BJ (cell line): ENCODE data around the gene AKNAD1. TPM values are rescaled to one million over a fixed set of nuclear protein-coding genes. Genes with fewer than 3 reads are reported as not detected.
"Not testable (repeated sequence)": the region's sequence is repeated elsewhere in the genome, so short reads cannot be mapped to it uniquely, and the experiment has no call there.

ENCODE experiments used
- CTCF ChIA-PET: fragments of 350-600 bp; formaldehyde crosslinking; extraction: SDS; loops from one replicate; lab custom pipeline; 2021; ENCODE audit warnings: antibody characterized with exemption, inconsistent platforms; lab: Yijun Ruan, JAX
- POLR2A ChIA-PET: fragments of 300-600 bp; sonication (Branson Sonifier 250); formaldehyde crosslinking; extraction: SDS; loops from one replicate; lab custom pipeline; 2021; ENCODE audit warnings: antibody characterized with exemption; lab: Charles Lee
- DNase-seq: peaks from one replicate; pipeline ENCODE4 v3.0.0-alpha.2; 2011; ENCODE audit warnings: low read depth
- H3K27me3 ChIP-seq: 2 replicates; pipeline ENCODE4 v1.6.0; 2011; ENCODE audit warnings: low read length; ENCODE audit not compliant: control insufficient read depth, insufficient read depth
- H3K36me3 ChIP-seq: 2 replicates; pipeline ENCODE4 v1.5.1; 2011; ENCODE audit warnings: low read length; ENCODE audit not compliant: control insufficient read depth, insufficient read depth
- H3K4me3 ChIP-seq: 2 replicates; pipeline ENCODE4 v1.5.1; 2011; ENCODE audit warnings: low read depth, mild to moderate bottlenecking, control low read depth, low read length
- CTCF ChIP-seq: IDR thresholded peaks from 2 replicates; pipeline ENCODE4 v1.5.1; 2011; ENCODE audit warnings: low read depth, mild to moderate bottlenecking, control low read depth, inconsistent platforms, low read length, moderate library complexity; ENCODE audit not compliant: insufficient read depth
- polyA plus RNA-seq: library from polyadenylated mRNA; depleted of rRNA; stranded (reverse); fragments of >200 nt; gene quantifications from 2 replicates; pipeline ENCODE4 v1.2.3, GENCODE V29; 2011

Gene AKNAD1
- polyA plus RNA-seq, 1 experiment, result 0.25 TPM

GRCh38 chr1:108799001-108799400 is 57.9 kb downstream of the AKNAD1 start:
- no peak for DNase-seq
- ChIA-PET CTCF (no interaction called here), POLR2A (interaction anchor here (0.6 kb wide), 1 partner anchor 296 kb away, joined by 3 read pairs; no protein-coding TSS in a partner anchor)
- TF ChIP-seq CTCF, result no peak
- Histone ChIP-seq H3K36me3 (peaks cover 6% of the 10 kb centered on the region), H3K4me3 (no peak overlapping the region), H3K27me3 (no peaks in the 10 kb centered on the region)

GRCh38 chr1:108792420-108792819 is 64.5 kb downstream of the AKNAD1 start:
- peaks cover 6% of the 10 kb centered on the region for H3K36me3 ChIP-seq
- CTCF ChIA-PET, result no interaction called here
- no peak for DNase-seq
- TF ChIP-seq CTCF, result no peak
- POLR2A ChIA-PET, result no interaction called here
- H3K27me3 ChIP-seq, result no peaks in the 10 kb centered on the region
- no peak overlapping the region for H3K4me3 ChIP-seq

- CTCF ChIA-PET, result no interaction called here
- Histone ChIP-seq H3K4me3 (no peak overlapping the region), H3K27me3 (no peaks in the 10 kb centered on the region), H3K36me3 (peaks cover 6% of the 10 kb centered on the region)
- TF ChIP-seq CTCF, result no peak
- POLR2A ChIA-PET, result no interaction called here
- no peak for DNase-seq
Observed at GRCh38 chr1:108791790-108792189, 65.1 kb downstream of the AKNAD1 start.

- H3K36me3 ChIP-seq, result peaks cover 4% of the 10 kb centered on the region
- ChIA-PET POLR2A (no interaction called here), CTCF (no interaction called here)
- H3K27me3 ChIP-seq, result no peaks in the 10 kb centered on the region
- no peak overlapping the region for H3K4me3 ChIP-seq
- no peak for TF ChIP-seq CTCF
- DNase-seq, result no peak
Observed at GRCh38 chr1:108785880-108786279, 71.0 kb downstream of the AKNAD1 start.

GRCh38 chr1:108785264-108785663 is 71.6 kb downstream of the AKNAD1 start:
- no peaks in the 10 kb centered on the region for H3K27me3 ChIP-seq
- CTCF ChIA-PET, result interaction anchor here (0.6 kb wide), 1 partner anchor 176 kb away, joined by 3 read pairs; no protein-coding TSS in a partner anchor

GRCh38 chr1:108781575-108781944 is 75.3 kb downstream of the AKNAD1 start:
- CTCF ChIA-PET, result interaction anchor here (1.7 kb wide), 1 partner anchor 116 kb away, joined by 3 read pairs; no protein-coding TSS in a partner anchor
- H3K36me3 ChIP-seq, H3K27me3 ChIP-seq, H3K4me3 ChIP-seq, DNase-seq, POLR2A ChIA-PET: not testable (repeated sequence)

More at GRCh38 chr1:108785264-108785663, 71.6 kb downstream of the AKNAD1 start:
- no peak for DNase-seq
- no peak overlapping the region for H3K4me3 ChIP-seq
- H3K36me3 ChIP-seq, result peaks cover 4% of the 10 kb centered on the region
- POLR2A ChIA-PET, result no interaction called here
- no peak for TF ChIP-seq CTCF
